Activated naive CD8-positive, alpha-beta T cell treated with anti-CD3 and anti-CD28 coated beads, Interleukin-2, amount 50 U/mL, for 24 hours (primary cell): Measurements from ENCODE around the gene NEIL1.
A peak's percentile ranks its signal among the peaks of the same experiment; 100 is the strongest.

Source experiments
- ATAC-seq: fragments of 150-1000 bp; cut with Tn5 transposase; one replicate; pipeline ENCODE4 v1.10.0; 2021
- DNase-seq: peaks from one replicate; pipeline ENCODE4 v3.0.0; 2021
- H3K27ac Mint-ChIP-seq: one replicate; pipeline ENCODE4 v1.8.0; 2021; ENCODE audit warnings: mild to moderate bottlenecking, mixed read lengths
- H3K27me3 Mint-ChIP-seq: one replicate; pipeline ENCODE4 v1.8.0; 2021; ENCODE audit warnings: mixed read lengths
- H3K36me3 Mint-ChIP-seq: one replicate; pipeline ENCODE4 v1.8.0; 2021; ENCODE audit warnings: low read depth, mixed read lengths
- H3K4me1 Mint-ChIP-seq: one replicate; pipeline ENCODE4 v1.8.0; 2021; ENCODE audit warnings: mixed read lengths
- H3K4me3 Mint-ChIP-seq: one replicate; pipeline ENCODE4 v1.8.0; 2021; ENCODE audit warnings: mild to moderate bottlenecking, moderate library complexity, mixed read lengths
- H3K9me3 Mint-ChIP-seq: one replicate; pipeline ENCODE4 v1.8.0; 2021; ENCODE audit warnings: mixed read lengths

NEIL1 gene

GRCh38 chr15:75358771-75359536 lies 12.1 kb downstream of the NEIL1 start:
- ATAC-seq (no peak), DNase-seq (no peak)
- Mint-ChIP-seq H3K27me3 (no peaks in the 10 kb centered on the region), H3K27ac (no peak overlapping the region), H3K4me1 (no peaks in the 10 kb centered on the region), H3K4me3 (no peak overlapping the region), H3K36me3 (peaks cover 11% of the 10 kb centered on the region), H3K9me3 (no peaks in the 10 kb centered on the region)

- no peak overlapping the region for H3K4me3 Mint-ChIP-seq
- H3K4me1 Mint-ChIP-seq: no peaks in the 10 kb centered on the region
- H3K9me3 Mint-ChIP-seq: no peaks in the 10 kb centered on the region
- peaks cover 11% of the 10 kb centered on the region for H3K36me3 Mint-ChIP-seq
- no peaks in the 10 kb centered on the region for H3K27me3 Mint-ChIP-seq
- ATAC-seq (no peak), DNase-seq (no peak)
- no peak overlapping the region for H3K27ac Mint-ChIP-seq
These were observed 12.9 kb downstream of the NEIL1 start for GRCh38 chr15:75359537-75360250.

GRCh38 chr15:75360391-75360790 lies 13.6 kb downstream of the NEIL1 start:
- ATAC-seq (no peak), DNase-seq (no peak)
- no peaks in the 10 kb centered on the region for H3K9me3 Mint-ChIP-seq
- H3K4me3 Mint-ChIP-seq: no peak overlapping the region
- no peaks in the 10 kb centered on the region for H3K4me1 Mint-ChIP-seq
- H3K27ac Mint-ChIP-seq: no peak overlapping the region
- no peaks in the 10 kb centered on the region for H3K27me3 Mint-ChIP-seq
- H3K36me3 Mint-ChIP-seq: peaks cover 16% of the 10 kb centered on the region

GRCh38 chr15:75360856-75361255 lies 14.0 kb downstream of the NEIL1 start:
- H3K27me3 Mint-ChIP-seq: no peaks in the 10 kb centered on the region
- no peaks in the 10 kb centered on the region for H3K4me1 Mint-ChIP-seq
- H3K9me3 Mint-ChIP-seq: no peaks in the 10 kb centered on the region
- H3K27ac Mint-ChIP-seq: no peak overlapping the region
- ATAC-seq (no peak), DNase-seq (no peak)
- H3K36me3 Mint-ChIP-seq: peaks cover 18% of the 10 kb centered on the region
- no peak overlapping the region for H3K4me3 Mint-ChIP-seq

GRCh38 chr15:75361361-75361988 lies 14.6 kb downstream of the NEIL1 start:
- Mint-ChIP-seq H3K4me3 (no peak overlapping the region), H3K4me1 (no peaks in the 10 kb centered on the region), H3K27me3 (no peaks in the 10 kb centered on the region), H3K27ac (no peak overlapping the region), H3K9me3 (no peaks in the 10 kb centered on the region), H3K36me3 (peaks cover 18% of the 10 kb centered on the region)
- DNase-seq (no peak), ATAC-seq (no peak)

- Mint-ChIP-seq H3K27me3 (no peaks in the 10 kb centered on the region), H3K4me1 (peaks cover 5% of the 10 kb centered on the region), H3K9me3 (no peaks in the 10 kb centered on the region), H3K4me3 (no peak overlapping the region), H3K27ac (no peak overlapping the region), H3K36me3 (peaks cover 22% of the 10 kb centered on the region)
- no peak for DNase-seq
- ATAC-seq: no peak
These were observed 15.3 kb downstream of the NEIL1 start for GRCh38 chr15:75361989-75362641.

- no peaks in the 10 kb centered on the region for H3K9me3 Mint-ChIP-seq
- H3K27me3 Mint-ChIP-seq: no peaks in the 10 kb centered on the region
These were observed 15.9 kb downstream of the NEIL1 start for GRCh38 chr15:75362642-75363249.

GRCh38 chr15:75363786-75364185 lies 16.9 kb downstream of the NEIL1 start:
- ATAC-seq (no peak), DNase-seq (no peak)
- H3K9me3 Mint-ChIP-seq: no peaks in the 10 kb centered on the region
- H3K27me3 Mint-ChIP-seq: no peaks in the 10 kb centered on the region
- no peak overlapping the region for H3K4me3 Mint-ChIP-seq
- peaks cover 20% of the 10 kb centered on the region for H3K36me3 Mint-ChIP-seq
- H3K4me1 Mint-ChIP-seq: peaks cover 14% of the 10 kb centered on the region
- no peak overlapping the region for H3K27ac Mint-ChIP-seq

More at GRCh38 chr15:75362642-75363249, 15.9 kb downstream of the NEIL1 start:
- no peak overlapping the region for H3K27ac Mint-ChIP-seq
- H3K4me1 Mint-ChIP-seq: peaks cover 9% of the 10 kb centered on the region
- no peak for DNase-seq
- H3K36me3 Mint-ChIP-seq: peaks cover 22% of the 10 kb centered on the region
- no peak overlapping the region for H3K4me3 Mint-ChIP-seq
- ATAC-seq: no peak

GRCh38 chr15:75364881-75365280 lies 18.0 kb downstream of the NEIL1 start:
- peaks cover 27% of the 10 kb centered on the region for H3K36me3 Mint-ChIP-seq
- H3K9me3 Mint-ChIP-seq: no peaks in the 10 kb centered on the region
- H3K4me1 Mint-ChIP-seq: peaks cover 25% of the 10 kb centered on the region
- no peak overlapping the region for H3K27ac Mint-ChIP-seq
- H3K4me3 Mint-ChIP-seq: no peak overlapping the region
- H3K27me3 Mint-ChIP-seq: no peaks in the 10 kb centered on the region
- ATAC-seq (no peak), DNase-seq (no peak)

- ATAC-seq (no peak), DNase-seq (no peak)
- no peak overlapping the region for H3K4me3 Mint-ChIP-seq
- H3K36me3 Mint-ChIP-seq: peaks cover 26% of the 10 kb centered on the region
- H3K27ac Mint-ChIP-seq: no peak overlapping the region
- no peaks in the 10 kb centered on the region for H3K9me3 Mint-ChIP-seq
- H3K4me1 Mint-ChIP-seq: peaks cover 26% of the 10 kb centered on the region
- no peaks in the 10 kb centered on the region for H3K27me3 Mint-ChIP-seq
These were observed 19.3 kb downstream of the NEIL1 start for GRCh38 chr15:75366163-75366562.

GRCh38 chr15:75367006-75367405 lies 20.2 kb downstream of the NEIL1 start:
- ATAC-seq: no peak
- H3K27me3 Mint-ChIP-seq: no peaks in the 10 kb centered on the region
- DNase-seq: no peak
- H3K4me1 Mint-ChIP-seq: peaks cover 26% of the 10 kb centered on the region
- peak overlapping the region; percentile 93 for H3K27ac Mint-ChIP-seq
- no peaks in the 10 kb centered on the region for H3K9me3 Mint-ChIP-seq
- peak overlapping the region; percentile 85 for H3K4me3 Mint-ChIP-seq
- peaks cover 34% of the 10 kb centered on the region for H3K36me3 Mint-ChIP-seq

GRCh38 chr15:75367406-75367912 lies 20.6 kb downstream of the NEIL1 start:
- Mint-ChIP-seq H3K36me3 (peaks cover 34% of the 10 kb centered on the region), H3K27me3 (no peaks in the 10 kb centered on the region), H3K27ac (peak overlapping the region; percentile 93), H3K4me3 (peak overlapping the region; percentile 85), H3K9me3 (no peaks in the 10 kb centered on the region), H3K4me1 (peaks cover 26% of the 10 kb centered on the region)
- ATAC-seq: no peak
- no peak for DNase-seq

GRCh38 chr15:75367913-75368688 lies 21.3 kb downstream of the NEIL1 start, which contains the start of gene MAN2C1:
TSS of gene MAN2C1 (minus strand) at chr15:75368607. CDS start at chr15:75368583, 24 bp downstream.
- Mint-ChIP-seq H3K36me3 (peaks cover 36% of the 10 kb centered on the region), H3K27ac (peak within 1 kb of the TSS; percentile 93), H3K4me1 (peaks cover 26% of the 10 kb centered on the region), H3K27me3 (no peaks in the 10 kb centered on the region), H3K9me3 (no peaks in the 10 kb centered on the region), H3K4me3 (peak within 1 kb of the TSS; percentile 85)
- ATAC-seq (peak; percentile 92), DNase-seq (peak; percentile 97)
